Right lobe of liver (tissue), 4 donors: ENCODE measurements around the gene DDX41.

Experiments used
- POLR2A ChIP-seq: fragments of 450-650 bp; IDR thresholded peaks from one replicate; pipeline ENCODE4 v1.6.1; 2017; ENCODE audit warnings: antibody characterized with exemption, mild to moderate bottlenecking
- TF ChIP-seq, protein P1 (sequence below), 4 donors: fragments of 200-600 bp in 3 of 4; fragments of 450-650 bp in 1 of 4; IDR thresholded peaks; one replicate each; pipeline versions ENCODE4 v1.5.1 to v1.8.0; 2016 to 2022; ENCODE audit warnings: antibody characterized with exemption in 4 of 4, mild to moderate bottlenecking in 2 of 4
- donor health status: DM: no; HTN: no; CAD: no.
- donor health status: DM: no; HTN: no; CAD: no.
- donor health status: DM: no; HTN: yes; CAD: no.

GRCh38 chr5:177515580-177515979 lies 1.2 kb downstream of the DDX41 start:
- TF ChIP-seq, protein P1, sequence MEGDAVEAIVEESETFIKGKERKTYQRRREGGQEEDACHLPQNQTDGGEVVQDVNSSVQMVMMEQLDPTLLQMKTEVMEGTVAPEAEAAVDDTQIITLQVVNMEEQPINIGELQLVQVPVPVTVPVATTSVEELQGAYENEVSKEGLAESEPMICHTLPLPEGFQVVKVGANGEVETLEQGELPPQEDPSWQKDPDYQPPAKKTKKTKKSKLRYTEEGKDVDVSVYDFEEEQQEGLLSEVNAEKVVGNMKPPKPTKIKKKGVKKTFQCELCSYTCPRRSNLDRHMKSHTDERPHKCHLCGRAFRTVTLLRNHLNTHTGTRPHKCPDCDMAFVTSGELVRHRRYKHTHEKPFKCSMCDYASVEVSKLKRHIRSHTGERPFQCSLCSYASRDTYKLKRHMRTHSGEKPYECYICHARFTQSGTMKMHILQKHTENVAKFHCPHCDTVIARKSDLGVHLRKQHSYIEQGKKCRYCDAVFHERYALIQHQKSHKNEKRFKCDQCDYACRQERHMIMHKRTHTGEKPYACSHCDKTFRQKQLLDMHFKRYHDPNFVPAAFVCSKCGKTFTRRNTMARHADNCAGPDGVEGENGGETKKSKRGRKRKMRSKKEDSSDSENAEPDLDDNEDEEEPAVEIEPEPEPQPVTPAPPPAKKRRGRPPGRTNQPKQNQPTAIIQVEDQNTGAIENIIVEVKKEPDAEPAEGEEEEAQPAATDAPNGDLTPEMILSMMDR (IDR thresholded peaks at IDR 0.05) = no peak
- no peak for TF ChIP-seq POLR2A
